HG03175 (cell line): ENCODE results near the gene HAGH.

ENCODE experiments used
- ATAC-seq: cut with Tn5 transposase; IDR thresholded peaks from one replicate; pipeline ENCODE4 v1.9.1; 2021; ENCODE audit warnings: mild to moderate bottlenecking, moderate library complexity; ENCODE audit not compliant: unreplicated experiment

The HAGH gene

DNA sequence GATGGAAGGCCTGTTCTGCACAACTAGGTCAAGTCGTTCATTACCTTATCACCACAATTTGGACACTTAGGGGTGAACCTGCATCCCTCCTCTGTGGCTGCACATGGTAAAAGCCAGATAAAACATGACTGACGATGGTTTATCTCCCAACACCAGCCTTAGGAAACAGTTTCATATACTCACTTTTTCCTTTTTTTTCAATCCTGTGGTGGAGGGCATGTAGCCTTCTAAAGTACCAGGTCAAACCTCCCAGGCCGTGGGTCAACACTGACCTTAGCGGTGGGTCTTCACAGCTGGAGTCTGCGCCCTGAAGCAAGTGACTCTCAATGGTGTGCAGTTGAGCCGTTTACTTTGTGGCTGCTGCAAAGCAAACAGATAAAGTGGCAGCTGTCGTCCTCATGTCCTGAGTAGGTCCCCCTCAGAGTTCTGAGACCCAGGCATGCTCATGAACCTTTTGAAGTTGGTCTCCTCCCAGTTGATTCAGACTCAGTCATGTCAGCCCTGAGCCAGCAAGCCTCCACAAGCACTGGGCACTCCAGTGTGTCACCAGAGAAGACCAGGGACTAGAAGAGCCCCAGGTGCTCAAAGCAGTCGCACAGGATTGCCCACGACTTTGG lies 6.3 kb upstream of the HAGH start:
- ATAC-seq, result no peak

DNA sequence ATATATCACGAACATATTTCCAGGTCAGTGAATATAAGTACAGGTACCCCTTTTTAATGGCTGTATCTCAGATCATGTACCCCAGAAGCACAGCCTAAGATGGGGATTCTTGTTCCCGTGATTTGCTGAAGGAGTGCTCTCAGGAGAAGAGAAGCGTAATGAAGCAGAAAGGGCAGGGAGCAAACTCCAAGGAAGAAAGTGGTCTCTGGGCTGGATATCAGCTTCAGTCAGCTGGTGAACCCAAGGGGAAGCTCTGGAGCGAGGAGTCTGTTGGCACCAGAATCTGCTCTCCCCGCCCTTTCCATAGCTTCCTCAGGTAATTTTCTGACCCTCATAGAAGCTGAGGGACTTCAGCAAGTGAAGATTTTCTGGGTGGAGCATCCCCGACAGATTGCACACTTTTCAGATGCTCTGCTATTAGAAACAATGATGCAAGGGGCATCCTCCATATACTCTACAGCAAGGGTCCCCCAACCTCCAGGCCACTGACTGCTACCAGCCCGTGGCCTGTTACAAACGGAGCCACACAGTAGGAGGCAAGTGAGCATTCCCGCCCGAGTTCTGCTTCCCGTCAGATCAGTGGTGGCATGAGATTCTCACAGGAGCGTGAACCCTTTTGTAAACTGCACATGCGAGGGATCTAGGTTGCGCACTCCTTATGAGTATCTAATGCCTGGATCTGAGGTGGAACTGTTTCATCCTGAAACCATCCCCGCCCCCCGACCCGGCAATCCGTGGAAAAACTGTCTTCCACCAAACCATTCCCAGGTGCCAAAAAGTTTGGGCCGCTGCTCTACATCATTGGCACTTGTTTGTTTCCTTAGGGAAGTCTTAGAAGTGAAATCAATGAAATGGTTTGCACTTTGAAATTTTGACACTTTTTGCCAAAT lies 4.8 kb upstream of the HAGH start:
- no peak for ATAC-seq

DNA sequence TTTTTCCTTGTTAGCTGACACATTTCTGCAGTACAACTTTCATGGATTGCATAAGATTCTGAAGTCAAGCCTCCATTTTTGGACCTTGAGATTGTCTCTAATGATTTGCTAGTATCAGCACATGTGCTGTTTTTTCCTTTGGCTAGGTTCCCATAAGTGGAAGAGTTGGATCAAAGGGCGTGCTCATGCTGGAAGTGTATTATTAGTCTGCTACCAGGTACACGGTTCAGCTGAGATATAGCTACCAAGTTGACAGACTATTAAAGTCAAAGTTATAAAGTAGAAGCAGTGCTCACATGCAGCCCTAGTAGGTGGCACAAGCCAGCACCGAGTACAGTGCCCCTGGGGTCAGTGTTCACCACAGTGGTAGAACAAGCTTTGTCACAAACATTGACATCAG lies 3.6 kb upstream of the HAGH start:
- ATAC-seq, result no peak

DNA sequence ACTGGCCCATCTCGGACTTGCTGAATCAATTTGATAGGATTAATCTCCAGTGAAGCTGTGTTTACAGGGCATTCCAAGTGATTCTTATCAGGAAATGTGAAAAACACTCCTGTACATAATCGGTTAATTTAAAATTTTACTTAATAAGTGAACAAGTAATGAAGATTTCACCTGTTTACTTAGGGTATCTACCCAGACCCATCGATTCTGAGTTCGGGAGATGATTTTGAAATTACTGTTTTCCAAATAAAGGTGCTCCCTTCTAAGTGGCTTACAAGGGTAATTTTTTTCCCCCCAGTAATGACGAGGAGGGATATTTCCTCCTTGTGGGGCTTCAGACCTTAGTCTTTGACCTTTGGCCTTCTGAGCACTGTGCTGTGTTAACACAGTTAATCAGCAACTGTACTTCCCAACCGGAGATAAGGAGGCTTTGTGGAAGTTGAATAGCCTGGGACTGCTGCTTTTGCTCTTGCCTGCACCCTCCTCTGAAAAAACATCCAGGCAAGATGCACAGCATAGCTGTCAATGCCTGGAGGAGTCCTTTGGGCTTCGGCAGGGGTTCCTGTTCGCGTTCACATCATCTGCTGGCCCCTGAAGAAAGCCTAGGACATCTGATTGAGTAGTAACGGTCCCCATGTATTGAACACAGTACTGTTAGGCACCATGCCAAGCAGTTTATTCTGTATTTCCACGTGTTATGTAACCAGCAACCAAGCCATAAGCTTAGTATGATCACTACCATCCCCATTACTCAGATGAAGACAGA lies 2.2 kb upstream of the HAGH start:
- ATAC-seq, result no peak

DNA sequence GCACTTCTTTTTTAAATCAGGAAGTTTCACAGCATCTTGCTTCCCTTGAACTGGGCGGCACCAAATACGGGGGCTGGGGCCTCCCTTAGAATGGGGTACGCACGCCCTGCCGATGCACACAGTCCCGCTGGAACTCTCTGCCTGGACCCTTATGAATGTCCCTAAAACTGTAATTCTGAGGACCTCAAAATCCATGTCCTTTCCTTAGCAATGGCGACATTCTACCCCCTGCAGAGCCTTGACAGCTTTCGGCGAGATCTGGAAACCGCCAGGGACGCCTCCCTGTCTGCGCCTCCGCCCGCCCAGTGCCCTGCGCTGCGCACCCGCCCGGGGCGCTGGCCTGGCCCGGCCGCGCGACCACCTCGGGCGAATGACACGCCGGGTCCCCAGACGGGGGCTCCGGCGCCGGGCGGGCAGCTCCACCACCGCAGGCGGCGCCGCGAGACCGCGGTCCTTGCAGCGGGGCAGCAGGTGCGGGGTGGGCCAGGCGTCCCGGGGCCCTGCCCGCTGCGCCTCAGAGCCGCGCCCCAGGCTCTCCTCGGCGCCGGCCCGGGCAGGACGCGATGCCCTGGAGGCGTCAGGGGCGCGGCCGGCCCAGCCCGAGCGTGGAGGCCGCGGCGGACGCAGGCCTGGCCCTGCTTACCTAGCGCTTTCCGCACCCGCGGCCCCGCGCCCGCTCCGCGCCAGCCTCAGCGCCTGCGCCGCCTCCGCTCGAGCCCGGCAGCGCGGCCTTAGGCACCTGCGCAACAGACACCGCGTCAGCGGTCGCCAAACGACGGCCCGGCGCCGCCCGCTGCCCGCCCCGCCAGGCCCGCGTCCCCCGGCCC lies 548 bp downstream of the HAGH start:
- peak; percentile 44 for ATAC-seq

DNA sequence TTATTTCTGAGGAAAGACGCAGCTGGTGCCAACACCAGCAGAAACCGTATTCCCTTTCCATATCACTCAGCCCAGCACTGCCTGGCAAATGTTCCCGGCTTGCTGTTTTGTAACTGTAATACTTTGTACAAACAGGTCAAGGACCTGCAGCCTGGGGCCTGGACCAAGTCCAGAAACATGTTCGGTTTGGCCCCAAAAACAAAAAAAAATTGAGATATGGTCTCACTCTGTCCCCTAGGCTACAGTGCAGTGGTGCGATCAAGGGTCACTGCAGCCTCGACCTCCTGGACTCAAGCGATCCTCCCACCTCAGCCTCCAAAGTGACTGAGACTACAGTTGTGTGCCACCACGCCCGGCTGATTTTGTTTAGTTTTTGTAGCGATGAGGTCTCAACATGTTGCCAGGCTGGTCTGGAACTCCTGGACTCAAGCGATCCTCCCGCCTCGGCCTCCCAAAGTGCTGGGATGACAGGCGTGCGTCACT lies 1.2 kb downstream of the HAGH start:
- ATAC-seq, result no peak

DNA sequence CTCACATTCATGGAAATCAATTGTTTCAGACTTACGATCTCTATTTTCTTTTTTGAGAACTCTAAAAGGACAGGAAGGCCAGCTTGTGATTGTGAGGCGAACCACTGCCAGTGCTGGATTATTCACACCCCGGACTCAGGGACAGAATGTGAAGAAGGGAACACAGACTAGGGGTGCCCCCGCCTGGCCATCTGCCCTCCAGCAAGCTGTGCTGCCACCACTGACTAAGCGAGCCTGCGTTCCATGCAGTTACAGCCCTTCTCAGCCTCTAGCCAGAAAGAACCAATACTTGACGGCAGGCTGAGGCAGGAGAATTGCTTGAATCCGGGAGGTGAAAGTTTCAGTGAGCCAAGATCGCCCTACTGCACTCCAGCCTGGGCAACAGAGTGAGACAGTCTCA lies 2.8 kb downstream of the HAGH start:
- no peak for ATAC-seq

DNA sequence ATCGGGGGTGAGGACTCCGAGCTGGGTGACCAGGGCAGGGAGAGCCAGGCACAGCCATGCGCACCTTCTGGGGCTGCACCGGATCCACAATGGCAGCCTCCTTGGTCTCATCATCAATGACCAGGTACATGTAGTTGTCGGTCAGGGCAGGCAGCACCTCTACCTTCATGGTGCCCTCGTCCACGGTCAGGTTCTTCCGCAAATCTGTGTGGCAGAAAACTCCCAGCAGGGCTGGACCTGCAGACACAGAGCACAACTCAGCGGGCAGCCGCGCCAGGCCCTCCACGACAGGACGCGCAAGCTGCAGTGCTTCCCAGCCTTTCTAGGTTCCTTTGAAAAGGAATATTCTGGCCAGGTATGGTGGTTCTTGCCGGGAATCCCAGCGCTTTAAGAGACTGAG lies 3.8 kb downstream of the HAGH start:
- no peak for ATAC-seq

DNA sequence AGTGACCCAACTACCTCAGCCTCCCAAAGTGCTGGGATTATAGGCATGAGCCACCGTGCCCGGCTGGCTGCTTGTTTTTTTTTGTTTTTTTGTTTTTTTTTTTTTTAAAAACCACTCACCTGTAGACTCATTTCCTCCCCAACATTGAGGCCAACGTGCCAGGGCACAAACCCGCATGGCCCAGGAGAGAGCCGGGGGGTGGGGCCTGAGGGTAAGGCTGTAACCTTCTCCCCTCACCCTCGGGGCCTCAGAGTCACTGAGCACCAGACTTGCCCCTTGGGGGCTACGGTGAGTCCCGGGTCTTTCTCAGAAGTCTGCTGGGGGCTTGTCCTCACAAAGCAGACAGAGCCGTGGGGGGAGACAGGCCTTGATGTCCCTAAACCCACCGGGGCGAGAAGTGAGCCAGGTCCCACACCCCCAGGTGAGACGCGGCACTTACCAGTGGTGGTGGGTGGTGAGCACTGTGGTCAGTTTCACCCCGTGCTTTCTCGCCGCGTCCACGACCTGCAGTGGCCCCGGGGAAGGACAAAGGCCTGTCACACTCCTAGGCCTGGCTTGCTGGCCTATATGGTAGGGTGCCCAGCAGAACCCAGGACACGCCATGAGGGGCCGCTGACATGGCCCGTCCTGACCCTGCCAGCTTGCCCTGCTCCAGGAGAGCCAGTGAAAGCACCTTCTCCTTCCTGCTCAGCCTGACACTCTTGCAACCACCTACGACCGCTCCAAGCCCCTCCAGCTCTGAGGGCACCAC lies 4.6 kb downstream of the HAGH start:
- ATAC-seq, result no peak

DNA sequence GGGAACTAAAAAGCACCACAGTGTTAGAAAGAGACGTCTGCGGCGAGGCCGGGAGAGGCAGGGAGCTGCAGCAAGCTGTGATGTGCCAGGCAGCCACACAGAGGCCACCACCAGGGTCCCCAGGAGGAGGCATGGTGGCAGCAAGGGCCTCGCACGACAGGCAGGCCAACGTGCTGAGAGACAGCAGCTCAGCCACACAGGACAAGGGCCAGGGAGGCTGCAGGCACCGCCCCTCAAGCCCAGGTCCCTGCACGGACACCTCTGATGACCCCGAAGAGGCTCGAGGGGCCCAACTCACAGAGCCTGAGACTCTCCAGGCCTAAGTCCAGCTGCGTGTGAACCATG lies 5.7 kb downstream of the HAGH start:
- ATAC-seq, result no peak

DNA sequence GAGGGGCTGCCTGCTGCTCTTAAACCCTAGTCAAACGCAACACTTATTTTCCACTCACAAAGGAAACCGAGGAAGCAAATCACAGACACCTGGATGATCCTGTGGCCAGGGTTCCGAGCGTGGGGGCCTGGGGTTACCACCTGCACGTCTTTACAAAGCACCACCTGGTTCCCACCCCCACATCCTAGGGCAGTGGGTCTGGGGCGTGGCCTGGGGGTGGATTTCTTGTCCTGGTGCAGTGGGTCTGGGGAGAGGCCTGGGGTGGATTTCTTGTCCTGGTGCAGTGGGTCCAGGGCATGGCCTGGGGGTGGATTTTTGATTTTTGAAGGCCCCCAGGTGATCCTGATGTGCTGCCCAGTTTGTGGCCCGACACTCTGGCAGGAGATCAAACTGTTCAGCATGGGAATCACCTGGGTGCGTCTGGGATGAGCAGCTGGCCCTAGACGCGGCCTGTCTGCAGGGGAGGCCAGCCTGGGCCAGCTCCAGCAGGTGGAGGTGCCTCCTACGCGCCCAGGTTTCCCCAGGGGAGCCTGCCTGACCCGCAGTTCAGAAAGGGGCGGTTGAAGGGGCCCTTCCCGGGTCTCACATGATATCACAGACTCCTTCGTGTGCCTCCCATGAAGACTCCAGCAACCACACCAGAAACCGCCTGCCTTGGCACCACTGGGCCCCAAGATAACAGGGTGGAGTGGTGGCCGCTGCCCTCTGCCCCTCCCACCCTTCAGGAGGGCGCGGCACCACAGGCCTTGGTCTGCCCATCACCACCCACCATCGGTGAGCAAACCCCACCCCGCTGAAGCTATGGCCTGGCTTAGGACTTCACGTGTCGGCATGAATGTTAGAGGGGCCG lies 6.3 kb downstream of the HAGH start:
- ATAC-seq, result no peak

DNA sequence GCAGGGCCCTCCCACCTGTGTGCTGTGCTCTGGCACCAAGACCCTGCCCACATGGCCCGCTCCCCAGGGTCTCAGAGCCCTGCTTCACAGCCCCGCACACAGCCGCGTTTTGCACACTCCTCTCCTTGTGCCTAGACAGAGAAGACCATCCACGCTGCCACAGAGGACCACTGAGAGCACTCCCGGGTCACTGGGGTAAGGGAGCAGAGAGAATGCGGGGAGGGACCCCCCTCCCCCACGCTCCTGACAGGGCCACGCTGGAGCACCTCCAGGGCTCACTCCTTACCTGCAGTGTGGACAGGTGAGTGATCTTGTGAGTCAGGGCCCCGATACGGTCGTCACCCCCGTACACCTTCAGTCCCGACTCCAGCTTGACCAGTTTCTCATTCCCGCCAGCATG lies 7.0 kb downstream of the HAGH start:
- no peak for ATAC-seq

DNA sequence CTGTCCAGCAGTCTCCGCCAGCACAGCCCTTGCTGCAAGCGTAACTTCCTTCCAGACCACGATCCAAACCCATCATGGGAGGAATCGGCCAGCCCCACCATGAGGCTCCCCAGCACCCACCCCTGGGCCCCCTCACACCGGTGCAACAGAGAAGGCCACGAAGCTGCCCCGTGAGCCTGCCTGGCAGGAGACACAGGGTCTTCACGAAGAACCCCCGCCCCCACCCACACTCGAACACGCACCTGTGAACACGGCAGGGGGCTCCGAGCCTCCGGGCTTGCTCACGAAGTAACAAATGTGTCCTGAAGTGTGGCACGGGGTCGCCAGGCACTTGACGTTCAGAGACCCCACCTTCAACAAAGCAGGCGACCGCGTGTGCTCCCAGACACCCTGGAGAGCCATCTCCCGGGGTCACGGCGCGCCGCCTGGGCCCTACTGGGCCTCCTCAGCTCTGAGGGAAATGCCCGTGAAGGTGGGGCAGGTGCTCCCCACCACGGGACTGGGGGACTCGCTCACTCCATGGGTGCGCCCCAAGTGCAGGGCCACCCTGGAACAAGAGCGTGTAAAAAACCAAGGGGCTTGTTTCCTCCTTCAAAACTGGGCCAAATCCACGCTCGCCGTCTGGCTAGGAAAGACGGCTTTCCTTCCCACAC lies 7.6 kb downstream of the HAGH start:
- ATAC-seq, result no peak

DNA sequence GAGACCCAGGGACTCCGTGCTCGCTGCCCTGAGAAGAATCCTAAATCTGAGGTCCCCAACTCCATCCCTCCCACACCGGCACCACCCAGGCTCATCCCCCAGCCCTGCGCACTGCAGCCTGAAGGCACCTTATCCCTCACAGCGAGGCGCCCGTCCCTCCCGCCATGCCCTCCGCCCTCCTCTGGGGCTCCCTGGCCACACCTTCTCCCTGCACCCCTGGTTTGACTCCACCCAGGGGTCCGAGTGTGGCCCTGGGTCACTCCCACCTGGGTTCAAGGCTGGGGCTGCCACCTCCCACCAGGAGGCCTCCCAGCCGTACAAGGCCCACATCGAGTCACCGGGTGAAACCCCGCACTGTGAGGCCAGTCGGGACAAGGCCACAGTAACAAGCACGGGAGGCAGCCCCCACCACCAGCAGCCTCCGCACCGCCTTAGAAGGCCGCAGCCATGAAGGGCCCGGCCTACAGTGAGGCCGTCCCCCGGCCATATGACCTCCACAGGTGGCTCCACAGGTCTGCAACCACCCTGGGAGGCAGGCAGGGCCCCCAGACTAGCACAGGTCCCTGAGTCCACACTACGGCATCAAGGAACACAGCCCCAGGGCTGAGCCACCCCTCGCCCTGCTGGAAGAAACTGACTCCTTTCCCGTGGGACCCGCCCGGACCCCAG lies 8.3 kb downstream of the HAGH start:
- no peak for ATAC-seq

DNA sequence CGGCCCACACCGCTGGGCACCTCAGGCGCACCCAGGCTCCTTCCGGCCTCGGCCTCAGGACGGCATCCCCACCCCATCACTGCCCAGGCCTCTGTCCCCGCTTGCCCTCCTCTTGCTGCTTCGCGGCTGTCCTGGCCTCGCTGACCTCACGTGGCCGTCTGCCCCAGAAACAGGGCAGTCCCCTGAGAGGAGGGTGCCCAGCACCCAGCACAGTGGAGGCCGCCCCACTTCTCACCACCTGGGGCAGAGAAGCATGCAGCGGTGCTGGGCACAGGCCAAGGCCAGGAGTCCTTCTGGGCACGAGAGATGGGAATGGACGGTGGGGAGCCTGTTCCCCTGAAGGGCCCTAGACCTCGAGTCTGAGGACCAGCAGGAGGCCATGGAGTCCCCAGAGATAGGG lies 8.9 kb downstream of the HAGH start:
- ATAC-seq, result no peak

DNA sequence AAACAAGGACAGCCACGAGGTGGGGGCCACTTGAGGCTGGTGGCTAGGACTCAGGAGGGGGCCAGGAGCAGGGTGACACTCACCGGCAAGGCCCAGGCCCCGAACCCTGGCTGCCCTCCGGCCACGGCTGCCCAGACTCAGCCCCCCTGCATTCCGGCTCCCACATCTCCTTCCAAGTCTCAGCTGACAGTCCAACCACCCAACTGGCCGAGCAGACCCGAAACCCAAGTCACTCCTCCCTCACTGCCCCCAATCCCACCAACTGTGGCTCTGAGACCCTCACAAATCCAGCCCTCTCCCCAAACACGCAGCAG lies 9.4 kb downstream of the HAGH start:
- ATAC-seq, result no peak

DNA sequence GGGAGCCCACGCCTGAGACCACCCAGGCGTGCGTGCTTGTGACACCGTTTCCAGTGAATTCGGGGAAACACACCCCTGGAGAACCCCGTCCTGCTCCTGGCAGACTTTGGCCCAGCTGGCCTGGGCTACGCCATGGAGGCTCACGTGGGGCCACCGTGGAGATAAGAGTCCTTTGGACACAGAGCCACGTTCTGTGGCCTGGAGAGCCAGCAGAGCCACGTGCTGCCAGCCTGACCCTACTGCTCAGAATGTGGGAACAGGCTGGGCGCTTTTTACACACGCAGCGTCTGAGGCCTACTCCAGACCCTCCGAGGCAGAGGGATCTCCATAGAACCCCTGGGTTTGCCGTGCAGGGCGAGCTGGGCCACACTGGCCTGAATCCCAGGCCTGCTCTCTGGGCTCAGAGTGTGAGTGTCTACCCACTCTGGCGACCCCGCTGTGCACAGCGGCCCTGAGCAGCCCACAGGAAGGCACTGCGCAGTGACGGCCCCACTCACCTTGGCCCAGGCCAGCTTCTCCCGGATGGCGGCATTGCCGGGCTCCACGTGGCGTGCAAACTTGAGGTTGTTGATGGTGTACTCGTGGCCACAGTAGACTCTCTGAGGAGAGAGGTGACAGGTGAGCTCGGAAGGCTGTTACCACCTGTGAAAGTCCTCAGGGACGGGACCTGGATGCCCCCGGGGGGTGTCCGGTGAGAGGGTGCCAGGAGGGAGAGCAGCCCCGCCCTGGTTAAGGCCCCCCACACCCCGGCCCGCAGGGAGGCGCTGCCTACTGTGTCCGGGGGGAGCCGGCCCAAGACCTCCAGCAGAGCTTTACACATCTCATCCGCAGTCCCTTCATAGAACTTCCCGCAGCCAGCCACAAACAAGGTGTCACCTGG lies 10.0 kb downstream of the HAGH start:
- no peak for ATAC-seq
